HG03060 (cell line): ENCODE results near the gene MNX1.

Source experiments
- ATAC-seq: cut with Tn5 transposase; IDR thresholded peaks from one replicate; pipeline ENCODE4 v1.9.1; 2021; ENCODE audit warnings: low read depth, moderate number of reproducible peaks; ENCODE audit not compliant: unreplicated experiment

The MNX1 gene

GRCh38 chr7:157033483-157034473 is 23.3 kb upstream of the MNX1 start:
- ATAC-seq, result no peak

DNA sequence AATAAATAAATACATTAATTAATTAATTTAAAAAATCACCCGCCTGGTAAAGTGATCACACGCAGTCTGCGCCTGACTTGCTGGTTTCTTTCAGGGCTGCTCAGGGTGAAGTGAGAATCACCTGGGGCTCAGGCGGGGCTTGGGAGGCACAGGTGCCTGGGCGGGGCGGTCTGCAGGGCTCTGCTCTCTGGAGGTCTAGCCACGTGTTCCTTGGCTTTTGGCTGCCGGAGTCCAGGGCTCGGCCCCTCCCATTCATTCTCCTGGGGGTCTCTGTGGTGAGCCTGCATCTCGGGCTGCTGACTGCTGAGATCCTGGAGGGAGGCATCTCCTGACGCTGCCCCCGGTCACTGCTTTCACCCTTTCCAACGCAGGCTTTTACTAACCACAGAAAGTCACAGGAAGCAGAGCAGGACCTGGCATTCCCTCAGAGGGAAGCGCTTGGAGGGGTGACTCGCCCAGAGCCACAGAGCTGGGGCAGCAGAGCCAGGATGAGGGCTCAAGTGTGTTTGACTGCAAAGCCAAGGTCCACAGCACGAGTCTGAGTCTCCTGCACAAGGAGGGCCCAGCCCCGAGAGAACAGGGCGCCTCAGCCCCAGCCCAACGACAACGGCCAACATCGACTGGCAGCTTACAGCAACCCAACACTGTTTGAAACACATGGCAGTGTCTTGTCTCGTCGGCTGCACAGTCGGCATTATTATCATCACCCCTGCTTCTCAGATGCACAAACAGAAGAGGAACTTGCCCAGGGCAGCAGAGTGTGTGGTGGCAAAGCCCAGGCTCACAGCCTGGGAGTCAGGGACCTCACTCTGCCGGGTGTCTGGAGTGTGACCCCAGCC is 22.4 kb upstream of the MNX1 start:
- ATAC-seq, result no peak

DNA sequence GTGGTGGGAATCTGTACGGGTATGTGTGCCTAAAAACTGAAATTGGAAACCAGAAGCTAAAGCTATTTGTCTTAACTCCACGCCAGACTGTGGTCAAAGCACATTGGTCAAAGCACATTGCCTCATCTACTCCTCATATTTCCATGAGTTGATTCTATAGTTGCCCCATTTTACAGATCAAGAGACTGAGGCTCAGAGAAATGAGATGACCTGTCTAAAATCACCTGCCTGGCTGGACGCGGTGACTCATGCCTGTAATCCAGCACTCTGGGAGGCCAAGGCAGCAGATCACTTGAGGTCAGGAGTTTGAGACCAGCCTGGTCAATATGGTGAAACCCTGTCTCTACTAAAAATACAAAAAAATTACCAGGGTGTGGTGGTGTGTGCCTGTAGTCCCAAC is 21.7 kb upstream of the MNX1 start:
- no peak for ATAC-seq

GRCh38 chr7:157028199-157028903 is 17.9 kb upstream of the MNX1 start:
- no peak for ATAC-seq

- no peak for ATAC-seq
Measured at GRCh38 chr7:157027568-157028198, 17.2 kb upstream of the MNX1 start.

DNA sequence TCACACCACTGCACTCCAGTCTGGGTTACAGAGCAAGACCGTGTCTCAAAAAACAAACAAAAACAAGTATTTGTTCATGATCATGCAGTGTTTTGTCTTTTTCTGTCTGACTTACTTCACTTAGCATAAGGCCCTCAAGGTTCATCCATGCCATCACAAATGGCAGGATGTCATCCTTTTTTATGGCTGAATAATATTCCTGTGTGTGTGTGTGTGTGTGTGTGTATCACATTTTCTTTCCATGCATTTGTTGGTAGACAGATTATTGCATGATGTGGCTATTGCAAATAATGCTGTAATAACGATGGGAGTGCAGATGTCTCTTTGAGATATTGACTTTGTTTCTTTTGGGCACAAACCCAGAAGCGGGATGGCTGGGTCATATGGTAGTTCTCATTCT is 14.3 kb upstream of the MNX1 start:
- ATAC-seq, result no peak

DNA sequence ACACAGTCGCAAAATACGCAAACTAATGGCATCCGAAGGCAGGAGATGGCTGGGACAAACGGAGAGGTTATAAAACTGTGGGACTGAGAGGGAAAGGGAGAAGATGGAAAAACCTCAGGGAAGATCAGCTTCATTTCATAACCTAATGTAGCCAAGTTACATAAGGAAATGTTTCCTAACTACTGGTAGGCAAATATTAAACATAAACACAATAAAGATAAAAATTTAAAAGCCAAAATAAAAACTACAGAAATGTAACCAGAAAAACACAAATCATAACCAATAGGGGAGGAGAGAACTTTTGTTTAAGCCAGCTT is 13.1 kb upstream of the MNX1 start:
- ATAC-seq, result no peak

GRCh38 chr7:157022681-157023588 is 12.5 kb upstream of the MNX1 start:
- no peak for ATAC-seq

DNA sequence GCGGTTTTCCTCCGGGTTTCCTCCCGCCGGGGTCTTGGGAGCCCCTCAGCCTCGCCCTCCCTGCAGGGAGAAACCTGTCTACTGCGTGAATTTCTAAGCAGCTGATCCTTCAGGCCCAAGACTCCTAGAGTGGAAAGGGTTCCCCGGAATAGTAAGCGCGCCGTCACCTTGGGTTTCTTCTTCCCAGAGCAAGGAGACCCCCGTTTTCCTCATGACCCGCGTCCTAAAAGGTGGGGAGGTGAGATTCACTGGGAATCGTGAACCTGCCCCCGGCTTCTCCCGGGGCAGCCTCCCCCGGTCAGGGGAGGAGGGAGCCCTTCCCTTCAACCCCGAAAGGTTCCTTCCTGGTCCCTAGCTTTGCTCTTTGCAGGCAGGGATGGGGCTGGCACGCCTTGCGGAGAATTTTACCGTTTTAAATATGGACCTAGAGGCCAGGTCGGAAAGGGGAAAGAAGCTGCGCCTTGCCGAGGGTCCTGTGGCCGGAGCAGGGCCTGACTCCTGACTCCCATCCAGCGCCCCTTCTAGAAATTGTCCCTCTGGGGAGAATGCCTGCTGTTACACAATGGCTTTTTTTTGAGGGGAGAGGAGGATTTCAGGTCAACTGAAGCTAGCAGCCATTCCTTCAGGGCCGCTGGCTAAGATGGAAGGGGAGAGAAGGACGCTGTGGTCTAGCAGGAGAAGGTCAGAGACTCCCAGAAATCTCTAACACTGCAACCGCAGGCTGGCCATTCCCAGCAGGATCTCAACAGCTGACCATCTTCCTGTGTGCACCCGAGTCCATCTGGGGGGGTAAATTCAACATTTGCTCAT is 11.6 kb upstream of the MNX1 start:
- no peak for ATAC-seq

- ATAC-seq, result no peak
Measured at GRCh38 chr7:157021071-157021870, 10.8 kb upstream of the MNX1 start.

DNA sequence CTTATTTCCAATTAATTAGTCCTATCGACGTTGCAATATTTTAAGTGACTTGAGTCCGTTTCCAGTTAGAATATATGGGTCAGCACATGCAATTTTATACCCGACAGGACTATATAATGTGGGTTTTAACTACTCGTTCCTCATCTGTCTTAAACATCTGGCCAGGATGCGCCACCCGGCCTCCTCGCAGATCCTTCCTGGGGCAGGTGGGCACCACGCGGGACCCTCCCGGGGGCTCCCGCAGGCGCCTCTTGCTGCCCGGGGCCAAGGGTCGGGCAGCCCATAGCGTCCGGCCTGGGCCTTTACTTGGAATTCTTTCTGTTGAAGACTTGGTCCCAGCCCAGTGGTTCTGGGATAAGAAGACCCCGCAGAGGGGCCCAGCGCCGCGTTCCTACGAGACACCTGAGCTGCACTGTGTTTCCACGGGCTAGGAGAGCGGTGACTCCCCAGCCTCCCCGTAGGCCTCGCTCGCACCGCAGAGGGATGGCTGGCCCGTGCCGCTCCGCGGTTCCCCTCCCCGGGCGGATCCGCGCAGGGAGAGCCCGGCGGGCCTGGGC is 10.1 kb upstream of the MNX1 start:
- ATAC-seq, result no peak

DNA sequence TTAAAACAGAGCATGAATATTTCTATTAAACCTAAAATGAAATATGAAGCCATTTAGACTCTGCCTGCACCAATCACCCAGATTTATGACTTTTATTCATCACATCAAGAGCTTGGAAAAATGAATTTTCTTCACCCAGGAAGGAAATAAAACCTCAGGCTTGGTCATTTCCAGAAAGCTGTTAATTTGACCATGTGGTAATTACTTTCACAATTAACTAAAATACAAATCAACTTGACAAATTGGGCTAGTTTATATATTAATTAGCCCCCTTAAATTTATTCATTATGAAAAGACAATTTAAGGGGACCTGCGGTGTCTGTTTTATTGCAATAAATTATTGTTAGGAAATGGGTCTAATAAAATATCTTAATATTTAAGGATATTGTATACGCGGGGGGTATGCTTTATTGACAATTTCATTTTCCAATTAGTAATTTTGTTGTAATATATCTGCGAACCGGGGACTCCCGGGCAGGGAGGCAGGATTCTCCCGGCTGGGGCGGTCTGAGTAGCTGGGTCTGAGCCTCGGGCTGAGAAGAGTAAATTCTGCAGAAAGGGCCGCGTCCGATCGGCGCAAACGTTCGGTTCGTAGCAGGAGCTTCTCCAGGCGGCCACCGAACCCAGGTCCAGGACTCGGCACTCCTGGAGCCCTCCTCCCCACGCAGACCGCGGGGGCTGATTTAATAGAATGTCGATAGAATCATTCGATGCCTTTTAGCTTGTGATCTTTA is 9.4 kb upstream of the MNX1 start:
- ATAC-seq, result no peak

GRCh38 chr7:157018997-157019608 is 8.6 kb upstream of the MNX1 start:
- no peak for ATAC-seq

DNA sequence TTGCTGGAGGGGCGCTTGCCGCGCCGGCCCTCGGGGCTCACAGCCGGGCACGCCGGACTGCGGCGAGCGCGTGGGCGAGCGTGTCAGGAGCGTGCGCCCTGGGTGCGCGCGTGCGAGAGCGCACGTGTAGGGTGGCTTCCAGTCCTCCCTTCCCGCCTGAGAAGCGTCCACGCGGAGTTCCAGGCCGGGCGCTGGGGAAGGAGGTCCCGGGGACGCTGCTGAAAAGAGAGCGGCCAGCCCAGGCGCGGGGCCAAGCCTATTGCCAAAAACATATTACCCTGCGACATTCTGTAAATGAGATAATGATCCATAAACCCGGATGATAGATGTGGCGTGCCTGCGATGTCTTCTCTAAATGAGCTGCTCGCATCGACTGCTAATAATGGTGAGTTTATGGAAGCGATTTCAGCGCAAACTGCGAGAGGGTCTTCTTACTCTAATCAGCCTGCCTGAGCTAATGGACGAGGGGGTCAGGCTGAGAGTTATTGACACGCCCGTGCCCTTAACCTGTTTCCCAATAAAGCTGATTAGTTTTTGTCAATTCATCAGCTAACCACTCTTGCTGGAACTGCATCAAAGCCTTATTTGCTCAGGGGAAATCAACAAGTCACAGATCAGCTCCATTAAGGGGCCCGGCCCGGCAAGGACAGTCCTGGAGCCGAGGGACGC is 8.0 kb upstream of the MNX1 start:
- ATAC-seq, result no peak

DNA sequence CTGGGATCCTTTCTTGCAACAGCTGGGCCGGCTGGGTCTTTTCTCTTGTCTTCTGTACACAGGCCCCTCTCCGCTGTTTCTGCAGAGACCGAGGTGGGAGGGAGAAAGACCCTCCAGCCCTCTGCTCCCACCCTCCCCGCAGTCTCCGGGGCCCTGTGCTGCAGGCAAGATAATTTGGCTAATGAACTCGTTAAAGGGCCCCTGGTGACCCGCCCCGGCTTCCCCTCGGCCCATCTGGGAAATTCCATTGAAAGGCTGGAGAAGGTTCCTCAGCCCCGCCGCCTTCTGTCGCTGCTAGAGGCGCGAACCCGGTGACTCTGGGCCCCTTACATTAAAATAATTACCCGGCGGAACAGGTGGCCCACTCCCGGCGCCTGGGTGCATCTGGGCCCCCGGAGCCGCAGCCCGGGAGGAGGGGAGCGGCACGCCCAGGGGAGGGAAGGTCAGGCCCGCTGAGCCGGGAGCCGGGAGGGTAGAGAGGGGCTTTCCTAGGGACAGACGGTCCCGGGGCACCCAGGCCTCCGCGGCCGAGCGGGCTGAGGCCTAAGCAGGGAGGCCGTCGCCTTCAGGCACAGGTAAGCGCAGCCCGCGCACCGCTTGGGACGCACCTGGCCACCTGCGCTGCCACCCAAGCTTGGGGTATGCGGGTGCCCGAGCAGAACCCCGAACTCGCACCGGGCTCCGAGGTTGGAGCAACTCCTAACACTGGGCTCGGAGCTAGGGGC is 7.3 kb upstream of the MNX1 start:
- ATAC-seq, result no peak
